Caco-2 (cell line): ENCODE measurements around the gene RFPL1. TPM values are rescaled to one million over a fixed set of nuclear protein-coding genes. Genes with fewer than 3 reads are reported as not detected.
"Not testable (repeated sequence)": the region's sequence is repeated elsewhere in the genome, so short reads cannot be mapped to it uniquely, and the experiment has no call there.

Source experiments
- BruUV-seq: library from RNA; stranded (reverse); fragments of 400-500 nt; replicated peaks from 2 replicates; lab custom pipeline; 2021; lab: Mats Ljungman, UMichigan
- CTCF ChIA-PET: fragments of 300-600 bp; sonication (Branson Sonifier 250); formaldehyde crosslinking; loops from one replicate; lab custom pipeline; 2022; ENCODE audit warnings: antibody characterized with exemption; lab: Charles Lee
- POLR2A ChIA-PET: fragments of 300-600 bp; sonication (Branson Sonifier 250); formaldehyde crosslinking; loops from one replicate; lab custom pipeline; 2022; ENCODE audit warnings: antibody characterized with exemption; lab: Charles Lee
- DNase-seq, 2 experiments: peaks; one replicate each; pipeline versions ENCODE4 v3.0.0 to v3.0.0-alpha.2; 2020 to 2022
- H3K27me3 ChIP-seq: replicated peaks from 2 replicates; pipeline ENCODE4 v1.6.0; 2011; ENCODE audit warnings: low read length; ENCODE audit not compliant: control insufficient read depth, insufficient read depth
- H3K36me3 ChIP-seq: 2 replicates; pipeline ENCODE4 v1.5.1; 2011; ENCODE audit warnings: low read length; ENCODE audit not compliant: control insufficient read depth, insufficient read depth
- H3K4me1 ChIP-seq: fragments of 250-450 bp; sonication (Bioruptor Pico); 2 replicates; pipeline ENCODE4 v1.5.1; 2020; ENCODE audit warnings: mild to moderate bottlenecking
- H3K4me3 ChIP-seq: 2 replicates; pipeline ENCODE4 v1.5.1; 2011; ENCODE audit warnings: low read depth, mild to moderate bottlenecking, control low read depth, low read length
- H3K9me3 ChIP-seq: fragments of 250-450 bp; sonication (Bioruptor Pico); 2 replicates; pipeline ENCODE4 v1.5.1; 2020; ENCODE audit warnings: mild to moderate bottlenecking, moderate library complexity
- H3K27ac Mint-ChIP-seq: one replicate; pipeline ENCODE4 v1.8.0; 2022; ENCODE audit warnings: mixed read lengths; ENCODE audit not compliant: unreplicated experiment
- H3K27me3 Mint-ChIP-seq: one replicate; pipeline ENCODE4 v1.8.0; 2022; ENCODE audit warnings: mixed read lengths; ENCODE audit not compliant: insufficient read depth, unreplicated experiment
- H3K36me3 Mint-ChIP-seq: one replicate; pipeline ENCODE4 v1.8.0; 2022; ENCODE audit warnings: mild to moderate bottlenecking, mixed read lengths; ENCODE audit not compliant: insufficient read depth, unreplicated experiment
- H3K4me1 Mint-ChIP-seq: one replicate; pipeline ENCODE4 v1.8.0; 2022; ENCODE audit warnings: low read depth, mixed read lengths; ENCODE audit not compliant: unreplicated experiment
- H3K4me3 Mint-ChIP-seq: one replicate; pipeline ENCODE4 v1.8.0; 2022; ENCODE audit warnings: mild to moderate bottlenecking, moderate library complexity, mixed read lengths; ENCODE audit not compliant: unreplicated experiment
- H3K9me3 Mint-ChIP-seq: one replicate; pipeline ENCODE4 v1.8.0; 2022; ENCODE audit warnings: mixed read lengths; ENCODE audit not compliant: unreplicated experiment
- CTCF ChIP-seq, 2 experiments: fragments of 200-600 bp in 1 of 2; IDR thresholded peaks; 1 replicate in 1 of 2; 2 replicates in 1 of 2; pipeline versions ENCODE4 v1.5.1 to v1.8.0; 2011 to 2022; ENCODE audit warnings: antibody characterized with exemption in 1 of 2, control low read depth in 1 of 2, inconsistent platforms in 1 of 2, low read depth in 1 of 2, low read length in 1 of 2, mild to moderate bottlenecking in 1 of 2, moderate library complexity in 1 of 2; ENCODE audit not compliant: insufficient read depth in 1 of 2, severe bottlenecking in 1 of 2, unreplicated experiment in 1 of 2
- intact Hi-C: fragments of 100-400 bp; cut with micrococcal nuclease; formaldehyde crosslinking; loops from one replicate; pipeline ENCODE4 v1.10.0; 2022; ENCODE audit not compliant: unreplicated experiment
- total RNA-seq: library from RNA; stranded (reverse); gene quantifications from 2 replicates; pipeline ENCODE4 v1.2.3, GENCODE V29; 2022

Gene RFPL1
- total RNA-seq, 1 experiment from 2014 or later, result not detected

- TF ChIP-seq CTCF (IDR thresholded peaks at IDR 0.05; ENCODE audit: insufficient read depth in 1 of 2, low read depth in 1 of 2, low read length in 1 of 2, severe bottlenecking in 1 of 2, unreplicated experiment in 1 of 2), result no peak
- Mint-ChIP-seq H3K36me3 (no peaks in the 10 kb centered on the region), H3K9me3 (no peaks in the 10 kb centered on the region), H3K27me3 (peaks cover 3% of the 10 kb centered on the region), H3K4me3 (no peak overlapping the region), H3K27ac (no peak overlapping the region), H3K4me1 (peaks cover 5% of the 10 kb centered on the region)
- Histone ChIP-seq H3K4me1 (peaks cover 11% of the 10 kb centered on the region), H3K9me3 (no peaks in the 10 kb centered on the region), H3K27me3 (no peaks in the 10 kb centered on the region), H3K4me3 (no peak overlapping the region), H3K36me3 (no peaks in the 10 kb centered on the region)
- BruUV-seq, result no TSS peak
- no peak for DNase-seq
- ChIA-PET POLR2A (no interaction called here), CTCF (interaction anchor here (2.6 kb wide), 1 partner anchor 128 kb away, joined by 9 read pairs; no protein-coding TSS in a partner anchor)
- intact Hi-C loops, result no loop called here
Measured at GRCh38 chr22:29396126-29396525, 42.3 kb upstream of the RFPL1 start.

- intact Hi-C loops, result no loop called here
- H3K4me3 ChIP-seq, result no peak overlapping the region
- Mint-ChIP-seq H3K27ac (no peak overlapping the region), H3K27me3 (peaks cover 3% of the 10 kb centered on the region), H3K9me3 (no peaks in the 10 kb centered on the region), H3K36me3 (no peaks in the 10 kb centered on the region), H3K4me1 (peaks cover 5% of the 10 kb centered on the region), H3K4me3 (no peak overlapping the region)
- CTCF ChIA-PET, result interaction anchor here (0.7 kb wide), 1 partner anchor 127 kb away, joined by 4 read pairs; no protein-coding TSS in a partner anchor
- DNase-seq, result no peak
- H3K9me3 ChIP-seq, result no peaks in the 10 kb centered on the region
- H3K27me3 ChIP-seq, result no peaks in the 10 kb centered on the region
- TF ChIP-seq CTCF (IDR thresholded peaks at IDR 0.05; ENCODE audit: insufficient read depth in 1 of 2, low read depth in 1 of 2, low read length in 1 of 2, severe bottlenecking in 1 of 2, unreplicated experiment in 1 of 2), result no peak
- no peaks in the 10 kb centered on the region for H3K36me3 ChIP-seq
- peaks cover 7% of the 10 kb centered on the region for H3K4me1 ChIP-seq
- POLR2A ChIA-PET, result no interaction called here
- no TSS peak for BruUV-seq
Measured at GRCh38 chr22:29397791-29398190, 40.6 kb upstream of the RFPL1 start.

GRCh38 chr22:29400576-29400975 is 37.8 kb upstream of the RFPL1 start:
- no peak for TF ChIP-seq CTCF (IDR thresholded peaks at IDR 0.05; ENCODE audit: insufficient read depth in 1 of 2, low read depth in 1 of 2, low read length in 1 of 2, severe bottlenecking in 1 of 2, unreplicated experiment in 1 of 2)
- Mint-ChIP-seq H3K27me3 (peaks cover 3% of the 10 kb centered on the region), H3K4me1 (peaks cover 5% of the 10 kb centered on the region), H3K36me3 (no peaks in the 10 kb centered on the region), H3K4me3 (no peak overlapping the region), H3K9me3 (no peaks in the 10 kb centered on the region), H3K27ac (no peak overlapping the region)
- no peaks in the 10 kb centered on the region for H3K27me3 ChIP-seq
- ChIA-PET CTCF (no interaction called here), POLR2A (no interaction called here)
- no peaks in the 10 kb centered on the region for H3K4me1 ChIP-seq
- DNase-seq, result no peak
- intact Hi-C loops, result no loop called here
- H3K4me3 ChIP-seq, result no peak overlapping the region
- H3K36me3 ChIP-seq, result no peaks in the 10 kb centered on the region
- no peaks in the 10 kb centered on the region for H3K9me3 ChIP-seq
- BruUV-seq, result no TSS peak

- intact Hi-C loops, H3K4me3 ChIP-seq, H3K9me3 ChIP-seq, CTCF ChIA-PET, H3K4me3 Mint-ChIP-seq, DNase-seq, H3K27ac Mint-ChIP-seq, H3K27me3 Mint-ChIP-seq, H3K36me3 Mint-ChIP-seq, H3K4me1 Mint-ChIP-seq, H3K27me3 ChIP-seq, H3K36me3 ChIP-seq, POLR2A ChIA-PET, H3K9me3 Mint-ChIP-seq, BruUV-seq, H3K4me1 ChIP-seq: not testable (repeated sequence)
Measured at GRCh38 chr22:29401538-29401937, 36.8 kb upstream of the RFPL1 start.
